A549 (cell line): ENCODE measurements around the gene NTM.

Source experiments
- BCL3 ChIP-seq: fragments of >200 bp; sonication (Bioruptor Twin); formaldehyde crosslinking; IDR thresholded peaks from 3 replicates; pipeline ENCODE4 v1.6.1; 2016
- CBX8 ChIP-seq: fragments of 200-600 bp; sonication (generic); IDR thresholded peaks from 2 replicates; pipeline ENCODE4 v1.6.1; 2016
- CTCF ChIP-seq: fragments of >200 bp; sonication (Bioruptor Twin); formaldehyde crosslinking; IDR thresholded peaks from 3 replicates; pipeline ENCODE4 v1.5.1; 2016
- EP300 ChIP-seq, 2 experiments: fragments of >200 bp; sonication (Bioruptor Twin); formaldehyde crosslinking; IDR thresholded peaks; 2 replicates in 1 of 2; 3 replicates in 1 of 2; pipeline ENCODE4 v1.6.1; 2016 to 2017
- GATA3 ChIP-seq: IDR thresholded peaks from 2 replicates; pipeline ENCODE4 v1.6.1; 2012; ENCODE audit warnings: borderline replicate concordance
- KDM1A ChIP-seq: fragments of 200-600 bp; sonication (generic); IDR thresholded peaks from 2 replicates; pipeline ENCODE4 v1.6.1; 2016; ENCODE audit warnings: low read depth, mild to moderate bottlenecking
- NFE2L2 ChIP-seq: fragments of 150-350 bp; conservative IDR thresholded peaks from 2 replicates; pipeline ENCODE4 v1.6.1; 2014; ENCODE audit warnings: low read length
- POLR2A ChIP-seq: IDR thresholded peaks from 2 replicates; pipeline ENCODE4 v1.6.1; 2012; ENCODE audit warnings: mild to moderate bottlenecking, low read length
- RAD21 ChIP-seq, 2 experiments: fragments of >200 bp in 1 of 2; sonication (Bioruptor Twin) in 1 of 2; formaldehyde crosslinking in 1 of 2; IDR thresholded peaks in 1 of 2; conservative IDR thresholded peaks in 1 of 2; 2 replicates in 1 of 2; 3 replicates in 1 of 2; pipeline ENCODE4 v1.6.1; 2012 to 2018; ENCODE audit warnings: inconsistent platforms in 1 of 2
- SMC3 ChIP-seq: fragments of >200 bp; sonication (Bioruptor Twin); formaldehyde crosslinking; IDR thresholded peaks from 3 replicates; pipeline ENCODE4 v1.6.1; 2018; ENCODE audit warnings: inconsistent platforms
- ZFP36 ChIP-seq: fragments of 450-650 bp; IDR thresholded peaks from 2 replicates; pipeline ENCODE4 v1.6.1; 2014; ENCODE audit warnings: borderline replicate concordance; ENCODE audit not compliant: partially characterized antibody
- TF ChIP-seq, protein P1 (sequence below): fragments of 200-600 bp; sonication (generic); IDR thresholded peaks from 2 replicates; pipeline ENCODE4 v1.6.1; 2016; ENCODE audit warnings: antibody characterized with exemption, mild to moderate bottlenecking, moderate library complexity

DNA sequence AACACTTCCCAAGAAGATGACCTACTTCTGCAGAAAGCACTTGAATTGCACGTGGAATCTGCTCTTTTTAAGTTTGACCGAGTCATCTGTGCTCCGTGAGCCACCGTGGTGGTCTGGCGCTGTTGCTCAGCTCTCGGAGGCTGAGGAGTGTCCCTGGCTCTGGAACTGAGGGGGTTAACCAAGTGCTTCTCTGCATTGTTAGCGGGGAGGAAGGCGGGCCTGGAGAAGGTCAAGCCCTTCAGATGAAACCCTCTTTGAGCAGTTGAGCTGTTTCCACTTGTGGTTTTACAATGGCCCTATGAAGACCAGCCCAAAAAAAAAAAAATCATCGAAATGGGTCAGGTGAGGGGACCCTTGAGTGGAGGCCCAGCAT, 286.4 kb downstream of the NTM start:
- TF ChIP-seq CTCF (no peak), POLR2A (no peak), ZFP36 (no peak), GATA3 (no peak), EP300 (IDR thresholded peaks at IDR 0.05) (no peak), BCL3 (no peak), KDM1A (no peak), CBX8 (no peak), NFE2L2 (no peak), RAD21 (conservative IDR thresholded peaks at IDR 0.05 in 1 of 2, IDR thresholded peaks at IDR 0.05 in 1 of 2) (no peak), SMC3 (no peak)
- TF ChIP-seq, protein P1, sequence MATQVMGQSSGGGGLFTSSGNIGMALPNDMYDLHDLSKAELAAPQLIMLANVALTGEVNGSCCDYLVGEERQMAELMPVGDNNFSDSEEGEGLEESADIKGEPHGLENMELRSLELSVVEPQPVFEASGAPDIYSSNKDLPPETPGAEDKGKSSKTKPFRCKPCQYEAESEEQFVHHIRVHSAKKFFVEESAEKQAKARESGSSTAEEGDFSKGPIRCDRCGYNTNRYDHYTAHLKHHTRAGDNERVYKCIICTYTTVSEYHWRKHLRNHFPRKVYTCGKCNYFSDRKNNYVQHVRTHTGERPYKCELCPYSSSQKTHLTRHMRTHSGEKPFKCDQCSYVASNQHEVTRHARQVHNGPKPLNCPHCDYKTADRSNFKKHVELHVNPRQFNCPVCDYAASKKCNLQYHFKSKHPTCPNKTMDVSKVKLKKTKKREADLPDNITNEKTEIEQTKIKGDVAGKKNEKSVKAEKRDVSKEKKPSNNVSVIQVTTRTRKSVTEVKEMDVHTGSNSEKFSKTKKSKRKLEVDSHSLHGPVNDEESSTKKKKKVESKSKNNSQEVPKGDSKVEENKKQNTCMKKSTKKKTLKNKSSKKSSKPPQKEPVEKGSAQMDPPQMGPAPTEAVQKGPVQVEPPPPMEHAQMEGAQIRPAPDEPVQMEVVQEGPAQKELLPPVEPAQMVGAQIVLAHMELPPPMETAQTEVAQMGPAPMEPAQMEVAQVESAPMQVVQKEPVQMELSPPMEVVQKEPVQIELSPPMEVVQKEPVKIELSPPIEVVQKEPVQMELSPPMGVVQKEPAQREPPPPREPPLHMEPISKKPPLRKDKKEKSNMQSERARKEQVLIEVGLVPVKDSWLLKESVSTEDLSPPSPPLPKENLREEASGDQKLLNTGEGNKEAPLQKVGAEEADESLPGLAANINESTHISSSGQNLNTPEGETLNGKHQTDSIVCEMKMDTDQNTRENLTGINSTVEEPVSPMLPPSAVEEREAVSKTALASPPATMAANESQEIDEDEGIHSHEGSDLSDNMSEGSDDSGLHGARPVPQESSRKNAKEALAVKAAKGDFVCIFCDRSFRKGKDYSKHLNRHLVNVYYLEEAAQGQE = no peak
